Neuronal stem cell (in vitro differentiated cells): ENCODE measurements around the gene ADAMTS17.

Source experiments
- DNase-seq: peaks from one replicate; pipeline ENCODE4 v3.0.0-alpha.2; 2013; ENCODE audit warnings: low spot score
- H2AFZ ChIP-seq: one replicate; pipeline ENCODE4 v1.6.1; 2013; ENCODE audit warnings: mild to moderate bottlenecking, low read length, inconsistent platforms
- H2AK5ac ChIP-seq: 2 replicates; pipeline ENCODE4 v1.6.1; 2013; ENCODE audit warnings: low read depth, mild to moderate bottlenecking, inconsistent platforms, low read length, moderate library complexity, mixed read lengths
- H2BK120ac ChIP-seq: 2 replicates; pipeline ENCODE4 v1.6.1; 2013; ENCODE audit warnings: low read depth, mild to moderate bottlenecking, inconsistent platforms, low read length, moderate library complexity, mixed read lengths
- H2BK12ac ChIP-seq: one replicate; pipeline ENCODE4 v1.6.1; 2013; ENCODE audit warnings: low read length, inconsistent platforms
- H2BK15ac ChIP-seq: 2 replicates; pipeline ENCODE4 v1.6.1; 2013; ENCODE audit warnings: mild to moderate bottlenecking, low read length, inconsistent platforms, mixed read lengths
- H2BK5ac ChIP-seq: one replicate; pipeline ENCODE4 v1.6.1; 2013; ENCODE audit warnings: inconsistent platforms, mild to moderate bottlenecking, low read length, moderate library complexity
- H3K14ac ChIP-seq: one replicate; pipeline ENCODE4 v1.6.1; 2013; ENCODE audit warnings: low read length, inconsistent platforms
- H3K18ac ChIP-seq: 2 replicates; pipeline ENCODE4 v1.6.1; 2013; ENCODE audit warnings: low read length, inconsistent platforms
- H3K23ac ChIP-seq: 2 replicates; pipeline ENCODE4 v1.6.1; 2013; ENCODE audit warnings: low read depth, mild to moderate bottlenecking, mixed read lengths, low read length, inconsistent platforms; ENCODE audit not compliant: poor library complexity
- H3K27ac ChIP-seq: replicated peaks from 3 replicates; pipeline ENCODE4 v1.5.1; 2013; ENCODE audit warnings: low read length, inconsistent platforms
- H3K27me3 ChIP-seq, 3 experiments: 2 replicates each; pipeline ENCODE4 v1.6.1; 2013; ENCODE audit warnings: low read length in 3 of 3, mild to moderate bottlenecking in 2 of 3, inconsistent platforms in 1 of 3, low read depth in 1 of 3, mixed read lengths in 1 of 3, moderate library complexity in 1 of 3; ENCODE audit not compliant: control insufficient read depth in 3 of 3, insufficient read depth in 3 of 3
- H3K36me3 ChIP-seq, 2 donors: replicated peaks in 1 of 2; 2 replicates each; pipeline ENCODE4 v1.6.1; 2013; ENCODE audit warnings: low read length in 2 of 2; ENCODE audit not compliant: control insufficient read depth in 2 of 2, insufficient read depth in 2 of 2
- H3K4ac ChIP-seq: 2 replicates; pipeline ENCODE4 v1.6.1; 2013; ENCODE audit warnings: inconsistent platforms, mild to moderate bottlenecking, low read length, moderate library complexity
- H3K4me1 ChIP-seq, 2 donors: 1 replicate in 1 of 2; 2 replicates in 1 of 2; pipeline ENCODE4 v1.6.1; 2013; ENCODE audit warnings: low read length in 2 of 2, low read depth in 1 of 2; ENCODE audit not compliant: control insufficient read depth in 2 of 2, insufficient read depth in 1 of 2
- H3K4me2 ChIP-seq: one replicate; pipeline ENCODE4 v1.6.1; 2013; ENCODE audit warnings: mild to moderate bottlenecking, low read length, inconsistent platforms; ENCODE audit not compliant: insufficient read depth, poor library complexity, severe bottlenecking
- H3K4me3 ChIP-seq, 2 donors: 2 replicates each; pipeline ENCODE4 v1.5.1; 2013; ENCODE audit warnings: low read length in 2 of 2, mild to moderate bottlenecking in 2 of 2, inconsistent platforms in 1 of 2, moderate library complexity in 1 of 2
- H3K79me1 ChIP-seq: one replicate; pipeline ENCODE4 v1.6.1; 2013; ENCODE audit warnings: low read depth, mild to moderate bottlenecking, inconsistent platforms, low read length, moderate library complexity
- H3K9ac ChIP-seq: one replicate; pipeline ENCODE4 v1.6.1; 2013; ENCODE audit warnings: mild to moderate bottlenecking, low read depth, low read length, inconsistent platforms; ENCODE audit not compliant: poor library complexity
- H3K9me3 ChIP-seq, 2 donors: replicated peaks in 1 of 2; 2 replicates each; pipeline versions ENCODE3 to v1.6.1; 2013; ENCODE audit warnings: low read length in 2 of 2, mild to moderate bottlenecking in 2 of 2, inconsistent platforms in 1 of 2, low read depth in 1 of 2, mixed read lengths in 1 of 2, moderate library complexity in 1 of 2; ENCODE audit not compliant: control insufficient read depth in 2 of 2, insufficient read depth in 1 of 2
- H4K8ac ChIP-seq: one replicate; pipeline ENCODE4 v1.6.1; 2013; ENCODE audit warnings: low read depth, mild to moderate bottlenecking, inconsistent platforms, low read length, moderate library complexity
- H4K91ac ChIP-seq: one replicate; pipeline ENCODE4 v1.6.1; 2013; ENCODE audit warnings: low read length, low read depth, mild to moderate bottlenecking, inconsistent platforms; ENCODE audit not compliant: poor library complexity
- WGBS, 2 donors: extraction: QIAGEN DNeasy Blood & Tissue Kit; methylation state at CpG; one replicate each; pipeline ENCODE4 v1.1.7; 2013; ENCODE audit warnings: missing lambda C conversion rate in 2 of 2, mixed read lengths in 1 of 2; ENCODE audit not compliant: insufficient read length in 2 of 2, insufficient replicate concordance in 1 of 2; ENCODE audit errors: extremely low coverage in 2 of 2; 5-methylcytosine and 5-hydroxymethylcytosine counted together

The ADAMTS17 gene

DNA sequence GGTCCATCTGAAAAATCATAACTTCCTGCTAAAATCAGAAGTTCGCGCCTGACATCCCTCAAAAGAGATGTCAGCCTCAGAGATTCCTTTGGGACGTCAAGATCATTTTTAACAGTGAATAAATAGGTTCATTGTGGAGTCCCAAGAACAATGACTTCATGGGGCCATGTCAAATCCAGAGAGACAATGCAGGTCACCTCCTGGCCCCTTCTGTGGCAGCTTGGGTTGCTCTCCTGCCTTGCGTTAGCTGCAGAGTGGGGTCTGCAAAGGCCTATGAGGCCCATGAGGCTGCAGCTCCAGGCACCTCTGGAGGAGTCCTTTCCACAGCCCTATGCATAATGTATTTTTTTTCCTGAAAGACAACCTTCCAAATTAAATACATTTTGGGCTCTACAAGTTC is 282.3 kb downstream of the ADAMTS17 start:
- Histone ChIP-seq H3K79me1 (no peaks in the 10 kb centered on the region), H3K4ac (no peak overlapping the region), H4K8ac (no peak overlapping the region), H3K4me3 (no peak overlapping the region), H2AFZ (no peak overlapping the region), H3K23ac (no peak overlapping the region), H3K4me1 (peaks cover 0 to 5% of the 10 kb centered on the region in 2 donors), H3K18ac (no peak overlapping the region), H3K36me3 (no peaks in the 10 kb centered on the region), H3K27ac (no peak overlapping the region), H2BK15ac (no peak overlapping the region), H3K14ac (no peak overlapping the region), H2BK12ac (no peak overlapping the region), H4K91ac (no peak overlapping the region), H2BK5ac (no peak overlapping the region), H3K4me2 (no peak overlapping the region), H3K9me3 (no peaks in the 10 kb centered on the region), H2AK5ac (no peak overlapping the region), H2BK120ac (no peak overlapping the region), H3K27me3 (peaks cover 0 to 17% (median 2%) of the 10 kb centered on the region in 3 experiments), H3K9ac (no peak overlapping the region)
- no peak for DNase-seq
- WGBS, 2 donors = no CpG with 5 or more reads among the region's 4 CpGs

DNA sequence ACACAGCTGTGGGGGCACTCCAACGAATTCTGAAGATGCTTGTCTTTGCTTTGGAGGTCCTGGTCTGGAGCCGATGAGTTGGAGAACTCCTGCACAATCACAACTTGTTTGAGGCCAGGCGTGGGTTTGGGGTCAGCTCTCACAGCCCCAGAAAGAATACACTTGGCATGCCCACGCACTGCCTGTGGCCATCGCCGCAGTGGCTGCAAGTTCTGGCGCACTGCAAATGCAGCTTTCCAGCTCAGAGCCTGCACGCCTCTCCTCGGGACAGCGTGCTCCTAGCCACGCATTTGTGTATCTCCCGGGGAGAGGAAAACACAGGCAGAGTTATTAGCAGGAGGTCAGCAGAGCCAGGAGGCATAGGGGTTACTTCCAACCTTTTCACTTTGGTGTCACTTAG is 282.7 kb downstream of the ADAMTS17 start:
- Histone ChIP-seq H3K4ac (no peak overlapping the region), H3K9ac (no peak overlapping the region), H3K27ac (no peak overlapping the region), H3K18ac (peak overlapping the region; percentile 62), H3K4me3 (no peak overlapping the region), H3K14ac (no peak overlapping the region), H2BK15ac (no peak overlapping the region), H3K79me1 (no peaks in the 10 kb centered on the region), H2BK120ac (no peak overlapping the region), H3K23ac (no peak overlapping the region), H2BK5ac (peak overlapping the region; percentile 47), H2AFZ (no peak overlapping the region), H3K36me3 (no peaks in the 10 kb centered on the region), H3K27me3 (peaks cover 0 to 17% (median 0%) of the 10 kb centered on the region in 3 experiments), H4K8ac (no peak overlapping the region), H2AK5ac (no peak overlapping the region), H3K9me3 (no peaks in the 10 kb centered on the region), H2BK12ac (no peak overlapping the region), H3K4me1 (peaks cover 0 to 5% of the 10 kb centered on the region in 2 donors), H3K4me2 (no peak overlapping the region), H4K91ac (no peak overlapping the region)
- no CpG with 5 or more reads among the region's 12 CpGs for WGBS, 2 donors
- no peak for DNase-seq

DNA sequence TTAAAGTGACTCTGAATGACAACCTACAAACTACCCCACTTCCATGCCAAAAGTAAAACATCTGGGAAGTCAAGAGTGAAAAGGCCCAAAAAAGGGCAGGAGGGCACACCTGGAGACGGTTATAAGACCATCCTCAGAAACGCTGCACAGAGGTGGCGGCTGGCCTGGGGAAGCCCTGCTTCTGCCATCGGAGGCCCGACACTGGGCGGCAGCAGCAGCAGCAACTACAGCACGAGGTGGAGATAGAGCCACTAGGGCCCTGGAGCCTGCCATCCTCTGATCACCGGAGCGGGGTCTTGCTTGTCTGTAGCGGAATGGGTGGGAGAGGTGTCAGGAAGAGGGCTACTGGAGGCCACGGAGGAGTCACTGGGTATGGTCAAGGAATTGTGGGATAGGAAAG is 283.3 kb downstream of the ADAMTS17 start:
- WGBS, 2 donors = no CpG with 5 or more reads among the region's 11 CpGs
- Histone ChIP-seq H2AK5ac (no peak overlapping the region), H2BK120ac (no peak overlapping the region), H3K4me3 (no peak overlapping the region), H3K36me3 (no peaks in the 10 kb centered on the region), H3K4me1 (peaks cover 0 to 5% of the 10 kb centered on the region in 2 donors), H3K79me1 (no peaks in the 10 kb centered on the region), H2BK5ac (no peak overlapping the region), H2BK15ac (peak overlapping the region; percentile 14), H3K27ac (no peak overlapping the region), H4K8ac (no peak overlapping the region), H3K4ac (no peak overlapping the region), H3K18ac (no peak overlapping the region), H3K23ac (peak overlapping the region; percentile 9), H3K14ac (peak overlapping the region; percentile 39), H4K91ac (no peak overlapping the region), H3K4me2 (no peak overlapping the region), H2AFZ (no peak overlapping the region), H3K27me3 (peaks cover 0 to 17% (median 0%) of the 10 kb centered on the region in 3 experiments), H3K9me3 (no peaks in the 10 kb centered on the region), H2BK12ac (no peak overlapping the region), H3K9ac (no peak overlapping the region)
- DNase-seq = no peak

DNA sequence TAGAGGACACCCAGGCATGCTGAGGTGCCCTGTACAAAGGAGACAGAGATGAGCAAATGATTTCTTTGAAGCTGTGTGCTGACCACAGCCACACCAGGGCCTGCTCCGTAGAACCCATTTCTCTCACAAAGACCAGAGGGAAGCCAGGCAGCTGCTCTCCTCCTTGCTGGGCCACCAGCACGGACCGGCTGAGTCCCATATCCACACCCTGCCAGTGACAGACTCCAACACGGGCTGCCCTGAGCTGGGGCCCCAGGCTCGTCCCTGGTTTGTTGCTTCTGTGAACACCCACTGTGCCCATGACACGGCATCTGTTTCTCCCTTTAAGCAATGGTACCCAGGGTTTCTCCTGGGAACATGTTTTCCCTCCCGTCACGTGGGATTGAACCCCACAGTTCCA is 284.5 kb downstream of the ADAMTS17 start:
- H3K4me1 ChIP-seq = peaks cover 0 to 5% of the 10 kb centered on the region in 2 donors
- no CpG with 5 or more reads among the region's 8 CpGs for WGBS, 2 donors
- no peak for DNase-seq
- H3K4me3 ChIP-seq = no peak overlapping the region
- H3K4ac ChIP-seq = no peak overlapping the region
- H3K9ac ChIP-seq = no peak overlapping the region
- no peak overlapping the region for H2BK12ac ChIP-seq
- H2BK120ac ChIP-seq = peak overlapping the region; percentile 1
- no peak overlapping the region for H3K18ac ChIP-seq
- no peak overlapping the region for H3K27ac ChIP-seq
- H2AK5ac ChIP-seq = no peak overlapping the region
- H3K36me3 ChIP-seq = no peaks in the 10 kb centered on the region
- H2BK5ac ChIP-seq = no peak overlapping the region
- H3K27me3 ChIP-seq = peaks cover 0 to 17% (median 0%) of the 10 kb centered on the region in 3 experiments
- no peak overlapping the region for H3K23ac ChIP-seq
- H4K8ac ChIP-seq = no peak overlapping the region
- H3K79me1 ChIP-seq = no peaks in the 10 kb centered on the region
- H3K9me3 ChIP-seq = no peaks in the 10 kb centered on the region
- H2AFZ ChIP-seq = no peak overlapping the region
- peak overlapping the region; percentile 73 for H2BK15ac ChIP-seq
- H3K14ac ChIP-seq = no peak overlapping the region
- H4K91ac ChIP-seq = no peak overlapping the region
- H3K4me2 ChIP-seq = no peak overlapping the region
